OCI-LY1 (cell line): Measurements from ENCODE around the gene DSPP.

Experiments
- CTCF ChIP-seq: fragments of 200-600 bp; sonication (generic), shearing (Covaris generic); IDR thresholded peaks from 2 replicates; pipeline ENCODE4 v1.5.1; 2017; ENCODE audit warnings: mild to moderate bottlenecking, antibody characterized with exemption, low read length, moderate library complexity, mixed read lengths
- EZH2 ChIP-seq: fragments of 200-600 bp; sonication (generic), shearing (Covaris generic); IDR thresholded peaks from 2 replicates; pipeline ENCODE4 v1.8.0; 2017; ENCODE audit warnings: borderline replicate concordance, mixed run types, mild to moderate bottlenecking, antibody characterized with exemption, low read length, moderate library complexity, mixed read lengths

- TF ChIP-seq CTCF: no peak
- no peak for TF ChIP-seq EZH2
Measured at GRCh38 chr4:87644286-87644685, 36.0 kb downstream of the DSPP start.
